BLaER1 treated with 17β-estradiol and CSF1 and Interleukin-3, amounts not matched to agents 10 nM and 100 nM (cell line): ENCODE results near the gene DYNC2H1.

Source experiments
- H3K27ac ChIP-seq, 11 experiments: shearing (Covaris generic); formaldehyde crosslinking; 2 replicates each; pipeline ENCODE4 v1.8.1; 2022
- H3K27me3 ChIP-seq, 11 experiments: shearing (Covaris generic); formaldehyde crosslinking; 2 replicates each; pipeline ENCODE4 v1.8.1; 2022
- H3K36me3 ChIP-seq, 11 experiments: shearing (Covaris generic); formaldehyde crosslinking; 2 replicates each; pipeline ENCODE4 v1.8.1; 2022
- H3K4me1 ChIP-seq, 10 experiments: shearing (Covaris generic); formaldehyde crosslinking; 2 replicates each; pipeline ENCODE4 v1.8.1; 2022
- H3K4me2 ChIP-seq, 11 experiments: shearing (Covaris generic); formaldehyde crosslinking; 2 replicates each; pipeline ENCODE4 v1.8.1; 2022
- H3K4me3 ChIP-seq, 10 experiments: shearing (Covaris generic); formaldehyde crosslinking; 2 replicates each; pipeline ENCODE4 v1.8.1; 2022
- H3K9ac ChIP-seq, 11 experiments: shearing (Covaris generic); formaldehyde crosslinking; 2 replicates each; pipeline ENCODE4 v1.8.1; 2022
- H3K9me3 ChIP-seq, 11 experiments: shearing (Covaris generic); formaldehyde crosslinking; replicated peaks in 1 of 11; 2 replicates each; pipeline ENCODE4 v1.8.1; 2022
- H4K20me1 ChIP-seq, 11 experiments: shearing (Covaris generic); formaldehyde crosslinking; 2 replicates each; pipeline ENCODE4 v1.8.1; 2022
- Cebpa-rat ChIP-seq, 11 experiments: shearing (Covaris generic); IDR thresholded peaks; 2 replicates each; pipeline ENCODE4 v1.8.1; 2022

The DYNC2H1 gene

DNA sequence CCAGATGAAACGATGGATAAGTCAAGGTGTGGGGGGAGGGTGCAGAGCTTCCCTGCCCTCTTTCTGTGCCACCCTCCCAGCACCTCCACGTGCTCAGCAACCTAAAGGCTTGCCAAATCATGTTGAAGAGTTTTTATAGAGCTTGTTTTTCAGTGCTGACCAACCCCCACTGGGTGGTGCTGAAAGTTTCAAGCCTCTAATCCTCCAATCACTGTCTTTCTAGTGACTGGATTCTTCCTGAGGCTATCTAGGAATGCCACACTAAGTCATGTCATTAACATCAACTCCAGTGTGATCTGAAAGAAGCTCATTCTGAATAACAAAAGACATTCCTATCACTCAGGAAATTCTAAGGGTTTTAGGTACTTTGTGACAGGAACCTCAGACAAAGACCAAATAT, 382.6 kb downstream of the DYNC2H1 start:
- no peaks in the 10 kb centered on the region for H4K20me1 ChIP-seq
- H3K36me3 ChIP-seq: no peaks in the 10 kb centered on the region
- no peak for TF ChIP-seq Cebpa-rat (IDR thresholded peaks at IDR 0.05)

DNA sequence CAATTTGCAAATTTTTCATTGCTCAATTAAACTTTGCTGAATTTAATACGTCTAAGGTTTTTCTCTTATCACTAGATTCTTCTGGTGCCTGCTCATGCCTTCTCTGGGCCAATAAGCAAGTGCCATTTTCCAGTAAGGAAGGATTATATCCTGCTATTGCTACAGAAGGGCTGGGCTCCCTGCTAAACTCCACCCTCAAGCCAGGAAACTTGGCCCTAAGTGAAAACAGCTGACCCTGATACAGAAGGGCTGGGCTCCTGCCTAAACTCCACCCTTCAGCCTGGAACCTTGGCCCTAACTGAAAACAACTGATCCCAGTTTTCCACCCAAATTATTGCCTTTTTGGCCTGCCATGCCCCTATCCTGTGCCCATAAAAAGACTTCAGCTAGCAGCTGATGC, 385.3 kb downstream of the DYNC2H1 start:
- no peaks in the 10 kb centered on the region for H4K20me1 ChIP-seq
- H3K4me1 ChIP-seq: no peaks in the 10 kb centered on the region
- H3K27ac ChIP-seq: no peak overlapping the region
- no peaks in the 10 kb centered on the region for H3K36me3 ChIP-seq
- no peak overlapping the region for H3K4me2 ChIP-seq
- peaks cover 11 to 16% (median 15%) of the 10 kb centered on the region in 11 experiments for H3K9me3 ChIP-seq
- H3K27me3 ChIP-seq: no peaks in the 10 kb centered on the region
- TF ChIP-seq Cebpa-rat (IDR thresholded peaks at IDR 0.05): no peak
- no peak overlapping the region for H3K9ac ChIP-seq
- no peak overlapping the region for H3K4me3 ChIP-seq

More for the DNA sequence above, 382.6 kb downstream of the DYNC2H1 start:
- Histone ChIP-seq H3K4me1 (no peaks in the 10 kb centered on the region), H3K4me3 (no peak overlapping the region), H3K9ac (no peak overlapping the region), H3K27ac (no peak overlapping the region), H3K9me3 (peaks cover 11 to 16% (median 15%) of the 10 kb centered on the region in 11 experiments), H3K27me3 (no peaks in the 10 kb centered on the region), H3K4me2 (no peak overlapping the region)

DNA sequence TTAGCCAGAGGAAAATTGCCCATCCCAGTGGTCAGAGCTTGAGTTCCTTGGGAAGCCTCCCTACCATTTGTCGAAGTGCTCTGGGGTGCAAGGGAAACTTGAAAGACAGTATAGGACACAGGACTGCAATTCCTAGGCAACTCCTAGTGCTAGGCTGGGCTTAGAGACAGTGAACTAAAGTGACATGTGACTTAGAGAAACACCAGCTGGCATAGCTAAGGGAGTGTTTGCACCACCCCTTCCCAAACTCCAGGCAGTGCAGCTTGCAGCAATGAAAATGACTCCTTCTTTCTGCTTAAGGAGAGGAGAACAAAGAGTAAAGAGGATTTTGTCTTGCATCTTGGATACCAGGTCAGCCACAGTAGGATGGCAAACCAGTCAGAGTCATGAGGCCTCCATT, 388.0 kb downstream of the DYNC2H1 start:
- Histone ChIP-seq H4K20me1 (no peaks in the 10 kb centered on the region), H3K36me3 (no peaks in the 10 kb centered on the region), H3K4me1 (no peaks in the 10 kb centered on the region), H3K9ac (no peak overlapping the region), H3K4me3 (no peak overlapping the region), H3K9me3 (no peaks in the 10 kb centered on the region), H3K4me2 (no peak overlapping the region), H3K27me3 (no peaks in the 10 kb centered on the region), H3K27ac (no peak overlapping the region)
- TF ChIP-seq Cebpa-rat (IDR thresholded peaks at IDR 0.05): no peak

- no peak overlapping the region for H3K27ac ChIP-seq
- no peaks in the 10 kb centered on the region for H3K36me3 ChIP-seq
- no peak overlapping the region for H3K4me2 ChIP-seq
- no peak overlapping the region for H3K9ac ChIP-seq
- H3K27me3 ChIP-seq: no peaks in the 10 kb centered on the region
- no peaks in the 10 kb centered on the region for H3K9me3 ChIP-seq
- no peaks in the 10 kb centered on the region for H4K20me1 ChIP-seq
- no peak for TF ChIP-seq Cebpa-rat (IDR thresholded peaks at IDR 0.05)
- no peak overlapping the region for H3K4me3 ChIP-seq
- no peaks in the 10 kb centered on the region for H3K4me1 ChIP-seq
These were observed 390.6 kb downstream of the DYNC2H1 start for GRCh38 chr11:103499710-103500340.

DNA sequence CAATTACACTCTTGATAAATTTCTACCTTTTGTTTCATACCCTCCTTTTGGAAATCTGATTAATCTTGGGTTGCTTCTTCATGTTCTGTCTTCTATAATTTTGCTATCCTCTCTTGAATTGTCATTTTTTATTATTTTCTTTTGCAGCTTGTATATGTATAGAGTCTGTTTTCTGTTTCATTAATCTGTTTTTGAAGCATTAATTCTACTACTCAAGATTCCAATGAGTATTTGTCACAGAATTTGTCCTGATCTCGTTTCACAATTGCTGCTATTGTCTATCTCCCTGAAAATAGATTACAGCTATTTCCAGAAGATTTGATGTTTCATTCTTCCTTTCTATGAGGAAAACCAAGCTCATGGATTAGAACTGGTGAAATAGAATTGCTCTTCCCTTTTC, 406.1 kb downstream of the DYNC2H1 start:
- no peaks in the 10 kb centered on the region; a peak in 1 of 22 replicates for H3K9me3 ChIP-seq
- H3K4me3 ChIP-seq: no peak overlapping the region
- H3K4me1 ChIP-seq: no peaks in the 10 kb centered on the region
- H3K27me3 ChIP-seq: no peaks in the 10 kb centered on the region
- no peaks in the 10 kb centered on the region for H4K20me1 ChIP-seq
- no peak for TF ChIP-seq Cebpa-rat (IDR thresholded peaks at IDR 0.05)
- H3K36me3 ChIP-seq: no peaks in the 10 kb centered on the region
- no peak overlapping the region for H3K27ac ChIP-seq
- H3K4me2 ChIP-seq: no peak overlapping the region
- H3K9ac ChIP-seq: no peak overlapping the region

GRCh38 chr11:103520792-103521191, 411.6 kb downstream of the DYNC2H1 start:
- no peak overlapping the region for H3K27ac ChIP-seq
- H3K27me3 ChIP-seq: no peaks in the 10 kb centered on the region
- H3K36me3 ChIP-seq: no peaks in the 10 kb centered on the region
- H3K4me2 ChIP-seq: no peak overlapping the region
- H3K4me3 ChIP-seq: no peak overlapping the region
- TF ChIP-seq Cebpa-rat (IDR thresholded peaks at IDR 0.05): no peak
- no peaks in the 10 kb centered on the region for H3K4me1 ChIP-seq
- H3K9me3 ChIP-seq: no peaks in the 10 kb centered on the region; a peak in 1 of 22 replicates
- no peaks in the 10 kb centered on the region for H4K20me1 ChIP-seq
- H3K9ac ChIP-seq: no peak overlapping the region

DNA sequence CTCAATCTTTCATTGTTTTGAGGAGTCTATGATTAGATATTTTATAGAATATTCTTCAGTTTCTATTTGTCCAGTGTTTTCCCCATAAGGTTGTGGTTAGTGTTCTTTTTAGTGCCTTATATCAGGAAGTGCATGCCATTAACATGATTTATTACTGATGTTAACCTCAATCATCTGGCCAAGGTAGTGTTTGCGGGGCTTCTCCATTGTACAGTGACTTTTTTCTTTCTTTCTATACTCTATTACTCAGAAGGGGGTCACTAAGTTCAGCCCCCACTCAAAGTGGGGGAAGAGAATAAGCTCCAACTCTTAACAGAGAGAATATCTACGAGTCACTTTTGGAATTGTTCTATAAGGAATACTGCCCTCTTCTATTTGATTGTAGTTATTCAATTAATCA, 415.8 kb downstream of the DYNC2H1 start:
- Histone ChIP-seq H3K4me2 (no peak overlapping the region), H3K4me1 (no peaks in the 10 kb centered on the region), H3K27me3 (no peaks in the 10 kb centered on the region), H3K9ac (no peak overlapping the region), H3K9me3 (no peaks in the 10 kb centered on the region), H3K27ac (no peak overlapping the region), H3K4me3 (no peak overlapping the region), H4K20me1 (no peaks in the 10 kb centered on the region), H3K36me3 (no peaks in the 10 kb centered on the region)
- TF ChIP-seq Cebpa-rat (IDR thresholded peaks at IDR 0.05): no peak

DNA sequence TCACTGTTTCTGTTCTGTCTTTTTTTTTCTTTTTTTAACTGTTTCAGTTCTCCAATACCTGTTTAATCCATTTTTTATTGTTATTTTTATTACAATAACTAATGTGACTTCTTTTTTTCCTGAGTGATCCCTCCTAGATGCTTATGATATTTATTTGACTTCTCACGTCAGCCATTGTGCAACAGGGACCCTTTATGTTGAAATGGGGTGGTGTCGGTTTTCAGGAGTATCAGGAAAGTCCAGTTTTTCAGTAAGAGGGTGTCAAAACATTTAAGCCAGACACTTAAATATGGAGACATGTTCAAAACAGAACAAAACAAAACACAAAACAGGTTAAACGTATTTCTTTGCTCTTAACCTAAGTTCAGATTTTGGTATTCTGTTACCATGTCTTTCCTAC, 418.8 kb downstream of the DYNC2H1 start:
- H3K4me3 ChIP-seq: no peak overlapping the region
- H3K4me1 ChIP-seq: no peaks in the 10 kb centered on the region
- no peak for TF ChIP-seq Cebpa-rat (IDR thresholded peaks at IDR 0.05)
- no peaks in the 10 kb centered on the region for H3K27me3 ChIP-seq
- no peak overlapping the region for H3K27ac ChIP-seq
- H3K9ac ChIP-seq: no peak overlapping the region
- H3K9me3 ChIP-seq: no peaks in the 10 kb centered on the region
- H4K20me1 ChIP-seq: no peaks in the 10 kb centered on the region
- no peak overlapping the region for H3K4me2 ChIP-seq
- no peaks in the 10 kb centered on the region for H3K36me3 ChIP-seq

- H3K27ac ChIP-seq: no peak overlapping the region
- H3K4me3 ChIP-seq: no peak overlapping the region
- H3K27me3 ChIP-seq: no peaks in the 10 kb centered on the region
- H3K9ac ChIP-seq: no peak overlapping the region
- H3K4me1 ChIP-seq: no peaks in the 10 kb centered on the region
- no peaks in the 10 kb centered on the region for H4K20me1 ChIP-seq
- no peak for TF ChIP-seq Cebpa-rat (IDR thresholded peaks at IDR 0.05)
- H3K9me3 ChIP-seq: no peaks in the 10 kb centered on the region
- no peaks in the 10 kb centered on the region for H3K36me3 ChIP-seq
- H3K4me2 ChIP-seq: no peak overlapping the region
These were observed 419.4 kb downstream of the DYNC2H1 start for GRCh38 chr11:103528596-103528995.

DNA sequence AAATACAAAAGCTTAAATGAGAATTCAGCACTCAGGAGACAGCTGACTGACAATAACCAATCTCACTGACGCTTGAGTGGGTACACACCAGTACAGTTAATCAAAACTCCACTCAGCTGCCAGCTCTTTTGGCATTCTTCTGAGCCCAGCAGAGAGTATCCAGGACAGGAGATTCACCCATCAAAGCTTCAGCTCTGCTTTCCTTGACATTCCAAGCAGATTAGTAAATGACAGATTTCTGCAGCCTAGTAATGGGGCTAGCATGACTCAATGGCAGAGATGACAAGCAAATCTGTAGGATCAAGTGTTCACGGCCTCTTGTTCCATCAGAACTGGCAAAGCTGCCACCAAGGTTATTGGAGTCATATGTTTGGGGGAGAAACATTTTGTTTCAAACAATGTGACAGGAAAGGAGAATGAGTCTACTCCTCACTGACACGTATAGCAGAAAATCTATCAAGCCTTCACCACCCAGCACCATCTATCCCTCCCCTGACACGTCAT, 420.0 kb downstream of the DYNC2H1 start:
- Histone ChIP-seq H3K27ac (no peak overlapping the region), H3K9ac (no peak overlapping the region), H4K20me1 (no peaks in the 10 kb centered on the region), H3K36me3 (no peaks in the 10 kb centered on the region), H3K9me3 (no peaks in the 10 kb centered on the region), H3K4me3 (no peak overlapping the region), H3K4me1 (no peaks in the 10 kb centered on the region), H3K4me2 (no peak overlapping the region), H3K27me3 (no peaks in the 10 kb centered on the region)
- no peak for TF ChIP-seq Cebpa-rat (IDR thresholded peaks at IDR 0.05)
